HEK293T (cell line): ENCODE measurements around the gene BLVRA.

Experiments used
- ARNT ChIP-seq: fragments of 450-650 bp; IDR thresholded peaks from 2 replicates; pipeline ENCODE4 v1.6.1; 2017; ENCODE audit warnings: mild to moderate bottlenecking
- CTBP1 ChIP-seq: fragments of 450-650 bp; IDR thresholded peaks from 2 replicates; pipeline ENCODE4 v1.6.1; 2016; ENCODE audit warnings: borderline replicate concordance
- FOXA1 ChIP-seq: fragments of 450-650 bp; IDR thresholded peaks from 2 replicates; pipeline ENCODE4 v1.6.1; 2016; ENCODE audit warnings: mild to moderate bottlenecking
- FOXM1 ChIP-seq: fragments of 450-650 bp; IDR thresholded peaks from 2 replicates; pipeline ENCODE4 v1.6.1; 2017; ENCODE audit warnings: mild to moderate bottlenecking, borderline replicate concordance
- HDGF ChIP-seq: fragments of 450-650 bp; IDR thresholded peaks from 2 replicates; pipeline ENCODE4 v1.6.1; 2017; ENCODE audit warnings: antibody characterized with exemption, borderline replicate concordance
- L3MBTL2 ChIP-seq: fragments of 450-650 bp; conservative IDR thresholded peaks from 2 replicates; pipeline ENCODE4 v1.6.1; 2016; ENCODE audit warnings: mild to moderate bottlenecking
- LEF1 ChIP-seq: fragments of 450-650 bp; IDR thresholded peaks from 2 replicates; pipeline ENCODE4 v1.6.1; 2017; ENCODE audit warnings: mild to moderate bottlenecking, borderline replicate concordance
- NFRKB ChIP-seq: fragments of 450-650 bp; IDR thresholded peaks from 2 replicates; pipeline ENCODE4 v1.6.1; 2016; ENCODE audit warnings: mild to moderate bottlenecking, moderate library complexity
- PKNOX1 ChIP-seq: fragments of 450-650 bp; IDR thresholded peaks from 2 replicates; pipeline ENCODE4 v1.6.1; 2016
- SP1 ChIP-seq: fragments of 450-650 bp; IDR thresholded peaks from 2 replicates; pipeline ENCODE4 v1.6.1; 2017

- no peak for TF ChIP-seq FOXM1
- no peak for TF ChIP-seq L3MBTL2
- no peak for TF ChIP-seq CTBP1
- TF ChIP-seq PKNOX1: no peak
- TF ChIP-seq FOXA1: no peak
- TF ChIP-seq SP1: no peak
- TF ChIP-seq HDGF: no peak
- no peak for TF ChIP-seq ARNT
- no peak for TF ChIP-seq LEF1
- no peak for TF ChIP-seq NFRKB
Measured at GRCh38 chr7:43782768-43783555, 24.5 kb downstream of the BLVRA start.
